Measurements from ENCODE around the gene YJU2. TPM values are rescaled to one million over a fixed set of nuclear protein-coding genes. Genes with fewer than 3 reads are reported as not detected.
A peak's percentile ranks its signal among the peaks of the same experiment; 100 is the strongest.

The YJU2 gene
- total and polyA plus RNA-seq, 2 of the 13 experiments (the other 11 are each of a cell fraction or from before 2014, with no cell fraction given) = 9.3 to 17.9 TPM

GRCh38 chr19:4229179-4229931, 17.5 kb upstream of the YJU2 start, which contains the start of gene EBI3 (continued):
- TF ChIP-seq SRY (CRISPR knock-in tag; IDR thresholded peaks at IDR 0.05) (0 out of 2 replicates have a peak, but pooled peaks have one; percentile 33), PHF21A (CRISPR knock-in tag; IDR thresholded peaks at IDR 0.05) (0 out of 2 replicates have a peak, but pooled peaks have one; percentile 19), ZNF501 (CRISPR knock-in tag; IDR thresholded peaks at IDR 0.05) (peak; percentile 56; the same call in 1 of the 2 replicates), NR2F6 (IDR thresholded peaks at IDR 0.05) (peak; percentile 53), NR2F6 (CRISPR knock-in tag; IDR thresholded peaks at IDR 0.05) (peak; percentile 31; the same call in 1 of the 2 replicates), ELF3 (CRISPR knock-in tag; IDR thresholded peaks at IDR 0.05) (no peak), FOXA3 (CRISPR knock-in tag; IDR thresholded peaks at IDR 0.05) (no peak), MYPOP (CRISPR knock-in tag; IDR thresholded peaks at IDR 0.05) (no peak), TRAFD1 (CRISPR knock-in tag; IDR thresholded peaks at IDR 0.05; ENCODE audit: borderline replicate concordance) (no peak), ZNF670 (CRISPR knock-in tag; IDR thresholded peaks at IDR 0.05; ENCODE audit: borderline replicate concordance) (peak; percentile 68; the same call in 1 of the 2 replicates), SMAD9 (CRISPR knock-in tag; IDR thresholded peaks at IDR 0.05) (no peak), ZSCAN25 (CRISPR knock-in tag; IDR thresholded peaks at IDR 0.05) (0 out of 2 replicates have a peak, but pooled peaks have one; percentile 31), NR2F2 (IDR thresholded peaks at IDR 0.05; ENCODE audit: borderline replicate concordance, low read depth) (no peak), MAX (IDR thresholded peaks at IDR 0.05) (peak; percentile 40; the same call in 1 of the 2 replicates), ZNF263 (CRISPR knock-in tag; IDR thresholded peaks at IDR 0.05) (peak; percentile 93), SRF (IDR thresholded peaks at IDR 0.05; ENCODE audit: low read depth, low read length) (no peak)
- TF ChIP-seq, protein P1, sequence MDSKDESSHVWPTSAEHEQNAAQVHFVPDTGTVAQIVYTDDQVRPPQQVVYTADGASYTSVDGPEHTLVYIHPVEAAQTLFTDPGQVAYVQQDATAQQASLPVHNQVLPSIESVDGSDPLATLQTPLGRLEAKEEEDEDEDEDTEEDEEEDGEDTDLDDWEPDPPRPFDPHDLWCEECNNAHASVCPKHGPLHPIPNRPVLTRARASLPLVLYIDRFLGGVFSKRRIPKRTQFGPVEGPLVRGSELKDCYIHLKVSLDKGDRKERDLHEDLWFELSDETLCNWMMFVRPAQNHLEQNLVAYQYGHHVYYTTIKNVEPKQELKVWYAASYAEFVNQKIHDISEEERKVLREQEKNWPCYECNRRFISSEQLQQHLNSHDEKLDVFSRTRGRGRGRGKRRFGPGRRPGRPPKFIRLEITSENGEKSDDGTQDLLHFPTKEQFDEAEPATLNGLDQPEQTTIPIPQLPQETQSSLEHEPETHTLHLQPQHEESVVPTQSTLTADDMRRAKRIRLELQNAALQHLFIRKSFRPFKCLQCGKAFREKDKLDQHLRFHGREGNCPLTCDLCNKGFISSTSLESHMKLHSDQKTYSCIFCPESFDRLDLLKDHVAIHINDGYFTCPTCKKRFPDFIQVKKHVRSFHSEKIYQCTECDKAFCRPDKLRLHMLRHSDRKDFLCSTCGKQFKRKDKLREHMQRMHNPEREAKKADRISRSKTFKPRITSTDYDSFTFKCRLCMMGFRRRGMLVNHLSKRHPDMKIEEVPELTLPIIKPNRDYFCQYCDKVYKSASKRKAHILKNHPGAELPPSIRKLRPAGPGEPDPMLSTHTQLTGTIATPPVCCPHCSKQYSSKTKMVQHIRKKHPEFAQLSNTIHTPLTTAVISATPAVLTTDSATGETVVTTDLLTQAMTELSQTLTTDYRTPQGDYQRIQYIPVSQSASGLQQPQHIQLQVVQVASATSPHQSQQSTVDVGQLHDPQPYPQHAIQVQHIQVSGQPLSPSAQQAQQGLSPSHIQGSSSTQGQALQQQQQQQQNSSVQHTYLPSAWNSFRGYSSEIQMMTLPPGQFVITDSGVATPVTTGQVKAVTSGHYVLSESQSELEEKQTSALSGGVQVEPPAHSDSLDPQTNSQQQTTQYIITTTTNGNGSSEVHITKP (CRISPR knock-in tag; IDR thresholded peaks at IDR 0.05; ENCODE audit: low read depth) = no peak
- TF ChIP-seq, protein P2, sequence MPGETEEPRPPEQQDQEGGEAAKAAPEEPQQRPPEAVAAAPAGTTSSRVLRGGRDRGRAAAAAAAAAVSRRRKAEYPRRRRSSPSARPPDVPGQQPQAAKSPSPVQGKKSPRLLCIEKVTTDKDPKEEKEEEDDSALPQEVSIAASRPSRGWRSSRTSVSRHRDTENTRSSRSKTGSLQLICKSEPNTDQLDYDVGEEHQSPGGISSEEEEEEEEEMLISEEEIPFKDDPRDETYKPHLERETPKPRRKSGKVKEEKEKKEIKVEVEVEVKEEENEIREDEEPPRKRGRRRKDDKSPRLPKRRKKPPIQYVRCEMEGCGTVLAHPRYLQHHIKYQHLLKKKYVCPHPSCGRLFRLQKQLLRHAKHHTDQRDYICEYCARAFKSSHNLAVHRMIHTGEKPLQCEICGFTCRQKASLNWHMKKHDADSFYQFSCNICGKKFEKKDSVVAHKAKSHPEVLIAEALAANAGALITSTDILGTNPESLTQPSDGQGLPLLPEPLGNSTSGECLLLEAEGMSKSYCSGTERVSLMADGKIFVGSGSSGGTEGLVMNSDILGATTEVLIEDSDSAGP (CRISPR knock-in tag; IDR thresholded peaks at IDR 0.05; ENCODE audit: borderline replicate concordance) = peak; percentile 45; the same call in 1 of the 2 replicates
- TF ChIP-seq, protein P3, sequence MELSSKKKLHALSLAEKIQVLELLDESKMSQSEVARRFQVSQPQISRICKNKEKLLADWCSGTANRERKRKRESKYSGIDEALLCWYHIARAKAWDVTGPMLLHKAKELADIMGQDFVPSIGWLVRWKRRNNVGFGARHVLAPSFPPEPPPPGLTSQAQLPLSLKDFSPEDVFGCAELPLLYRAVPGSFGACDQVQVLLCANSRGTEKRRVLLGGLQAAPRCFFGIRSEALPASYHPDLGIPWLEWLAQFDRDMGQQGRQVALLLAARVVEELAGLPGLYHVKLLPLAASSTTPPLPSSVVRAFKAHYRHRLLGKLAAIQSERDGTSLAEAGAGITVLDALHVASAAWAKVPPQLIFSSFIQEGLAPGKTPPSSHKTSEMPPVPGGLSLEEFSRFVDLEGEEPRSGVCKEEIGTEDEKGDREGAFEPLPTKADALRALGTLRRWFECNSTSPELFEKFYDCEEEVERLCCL (CRISPR knock-in tag; IDR thresholded peaks at IDR 0.05; ENCODE audit: borderline replicate concordance) = no peak
